ENCODE results near the gene PTPN9.
"Not testable (repeated sequence)": the region's sequence is repeated elsewhere in the genome, so short reads cannot be mapped to it uniquely, and the experiment has no call there.

The PTPN9 gene

GRCh38 chr15:75583701-75584100 is 4.6 kb upstream of the PTPN9 start:
- DNase-seq (ENCODE audit: low read depth, low spot score), result no peak

DNA sequence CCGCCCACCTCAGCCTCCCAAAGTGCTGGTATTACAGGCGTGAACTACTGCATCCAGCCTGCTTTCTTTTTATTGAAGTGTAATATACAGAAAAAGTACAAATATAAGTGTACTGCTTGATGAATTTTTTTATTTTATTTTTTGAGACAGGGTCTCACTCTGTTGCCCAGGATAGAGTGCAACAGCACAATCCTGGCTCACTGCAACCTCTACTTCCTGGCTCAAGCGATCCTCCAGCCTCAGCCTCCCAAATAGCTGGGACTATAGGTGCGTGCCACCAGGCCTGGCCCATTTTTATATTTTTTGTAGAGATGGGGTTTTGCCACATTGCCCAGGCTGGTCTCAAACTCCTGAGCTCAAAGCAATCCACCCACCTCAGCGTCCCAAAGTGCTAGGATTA is 3.8 kb upstream of the PTPN9 start:
- DNase-seq (ENCODE audit: low read depth, low spot score), result not testable (repeated sequence)

- DNase-seq (ENCODE audit: low read depth, low spot score), result no peak
These were observed 755 bp downstream of the PTPN9 start for GRCh38 chr15:75578173-75578947.

DNA sequence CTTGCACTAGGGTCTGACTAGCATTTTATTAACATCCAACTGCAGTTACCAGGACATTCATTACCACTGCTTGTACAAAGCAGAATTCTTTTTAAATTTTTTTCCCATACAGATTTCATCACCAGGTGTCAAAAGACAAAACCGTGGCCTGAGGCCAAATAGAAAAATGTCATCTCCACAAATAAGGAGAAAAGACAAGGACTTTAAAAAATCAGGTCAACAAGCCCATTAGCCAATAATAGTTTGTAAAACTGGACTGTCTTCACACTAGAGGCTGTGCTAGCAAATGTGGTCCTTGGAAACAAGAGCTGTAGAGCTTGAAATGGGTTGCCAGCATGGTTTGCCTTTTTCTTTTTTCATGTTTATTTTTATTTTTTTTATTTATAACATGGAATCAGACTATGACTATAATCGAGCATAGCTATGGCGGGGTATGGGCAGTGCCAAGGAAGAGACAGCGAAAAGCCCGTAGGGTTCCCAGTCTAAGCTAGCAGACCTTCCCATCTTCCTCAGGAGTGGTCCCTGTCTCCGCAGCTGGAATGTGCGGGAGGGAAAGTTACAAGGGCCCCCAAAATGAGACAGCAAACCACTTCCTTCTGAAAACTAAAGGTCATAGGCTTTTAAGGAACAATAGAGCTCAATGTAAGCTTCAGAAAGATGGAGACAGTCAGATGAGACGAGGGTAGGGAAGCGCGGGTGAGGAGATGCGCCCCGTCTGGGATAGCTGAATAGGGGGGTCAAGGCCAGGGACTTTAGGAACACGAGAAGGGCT is 1.5 kb downstream of the PTPN9 start:
- no peak for DNase-seq (ENCODE audit: low read depth, low spot score)

DNA sequence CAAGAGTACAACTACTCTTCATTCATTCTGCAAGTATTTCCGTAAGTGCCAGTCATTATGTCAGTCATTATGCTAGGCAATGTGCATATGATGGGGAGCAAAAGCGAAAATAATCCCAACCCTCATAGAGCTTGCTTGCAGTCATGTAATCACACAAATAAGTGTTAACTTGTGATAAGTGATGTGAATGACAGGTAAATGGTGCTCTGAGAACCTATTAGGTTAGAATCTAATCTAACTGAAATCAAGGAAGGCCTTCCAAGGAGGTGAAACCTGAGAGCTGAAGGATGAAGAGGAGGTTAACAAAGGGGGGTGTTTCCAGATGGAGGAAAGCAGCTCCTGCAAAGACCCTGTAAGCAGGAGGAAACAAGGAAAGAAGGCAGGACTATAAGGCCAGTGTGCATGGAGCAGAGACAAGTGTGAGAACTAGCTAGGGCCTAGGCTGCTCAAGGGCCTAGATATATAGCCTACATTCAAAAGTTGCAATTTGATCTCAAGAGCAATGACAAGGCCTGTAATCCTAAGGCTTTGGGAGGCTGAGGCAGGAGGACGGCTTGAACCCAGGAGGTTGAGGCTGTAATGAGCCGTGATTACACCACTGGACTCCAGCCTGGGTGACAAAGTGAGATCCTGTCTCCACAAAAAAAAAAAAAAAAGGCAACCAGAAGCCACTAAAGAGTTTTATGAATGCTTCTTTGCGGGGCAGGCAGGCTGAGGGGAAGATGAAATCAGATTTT is 5.3 kb downstream of the PTPN9 start:
- DNase-seq (ENCODE audit: low read depth, low spot score), result no peak

- no peak for DNase-seq (ENCODE audit: low read depth, low spot score)
These were observed 8.8 kb downstream of the PTPN9 start for GRCh38 chr15:75570126-75570845.

- DNase-seq (ENCODE audit: low read depth, low spot score), result no peak
These were observed 13.8 kb downstream of the PTPN9 start for GRCh38 chr15:75565062-75565970.

DNA sequence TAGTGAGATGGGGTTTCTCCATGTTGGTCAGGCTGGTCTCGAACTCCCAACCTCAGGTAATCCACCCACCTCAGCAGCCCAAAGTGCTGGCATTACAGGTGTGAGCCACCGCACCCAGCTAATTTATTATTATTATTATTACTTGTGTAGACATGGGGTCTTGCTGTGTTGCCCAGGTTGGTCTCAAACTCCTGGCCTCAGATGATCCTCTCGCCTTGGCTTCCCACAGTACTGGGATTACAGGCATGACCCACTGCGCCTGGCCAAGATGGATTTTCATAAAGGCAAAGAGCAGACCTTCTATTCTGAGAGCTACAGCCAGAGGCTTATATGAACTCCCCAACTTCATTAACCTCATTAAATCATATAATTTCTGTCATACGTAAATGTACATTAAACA is 17.2 kb downstream of the PTPN9 start:
- DNase-seq (ENCODE audit: low read depth, low spot score), result no peak

DNA sequence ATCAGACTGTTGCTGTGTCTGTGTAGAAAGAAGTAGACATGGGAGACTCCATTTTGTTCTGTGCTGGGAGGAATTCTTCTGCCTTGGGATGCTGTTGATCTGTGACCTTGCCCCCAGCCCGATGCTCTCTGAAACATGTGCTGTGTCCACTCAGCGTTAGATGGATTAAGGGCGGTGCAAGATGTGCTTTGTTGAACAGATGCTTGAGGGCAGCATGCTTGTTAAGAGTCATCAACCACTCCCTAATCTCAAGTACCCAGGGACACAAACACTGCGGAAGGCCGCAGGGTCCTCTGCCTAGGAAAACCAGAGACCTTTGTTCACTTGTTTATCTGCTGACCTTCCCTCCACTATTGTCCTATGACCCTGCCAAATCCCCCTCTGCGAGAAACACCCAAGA is 19.8 kb downstream of the PTPN9 start:
- not testable (repeated sequence) for DNase-seq (ENCODE audit: low read depth, low spot score)

GRCh38 chr15:75558955-75559354 is 20.2 kb downstream of the PTPN9 start:
- not testable (repeated sequence) for DNase-seq (ENCODE audit: low read depth, low spot score)

GRCh38 chr15:75554717-75555116 is 24.4 kb downstream of the PTPN9 start:
- no peak for DNase-seq (ENCODE audit: low read depth, low spot score)

- DNase-seq (ENCODE audit: low read depth, low spot score), result no peak
These were observed 25.5 kb downstream of the PTPN9 start for GRCh38 chr15:75553659-75554058.

- no peak for DNase-seq (ENCODE audit: low read depth, low spot score)
These were observed 28.0 kb downstream of the PTPN9 start for GRCh38 chr15:75551091-75551490.

GRCh38 chr15:75545064-75545463 is 34.1 kb downstream of the PTPN9 start:
- no peak for DNase-seq (ENCODE audit: low read depth, low spot score)

GRCh38 chr15:75544359-75544758 is 34.8 kb downstream of the PTPN9 start:
- no peak for DNase-seq (ENCODE audit: low read depth, low spot score)

- DNase-seq (ENCODE audit: low read depth, low spot score), result not testable (repeated sequence)
These were observed 36.1 kb downstream of the PTPN9 start for GRCh38 chr15:75542949-75543545.

DNA sequence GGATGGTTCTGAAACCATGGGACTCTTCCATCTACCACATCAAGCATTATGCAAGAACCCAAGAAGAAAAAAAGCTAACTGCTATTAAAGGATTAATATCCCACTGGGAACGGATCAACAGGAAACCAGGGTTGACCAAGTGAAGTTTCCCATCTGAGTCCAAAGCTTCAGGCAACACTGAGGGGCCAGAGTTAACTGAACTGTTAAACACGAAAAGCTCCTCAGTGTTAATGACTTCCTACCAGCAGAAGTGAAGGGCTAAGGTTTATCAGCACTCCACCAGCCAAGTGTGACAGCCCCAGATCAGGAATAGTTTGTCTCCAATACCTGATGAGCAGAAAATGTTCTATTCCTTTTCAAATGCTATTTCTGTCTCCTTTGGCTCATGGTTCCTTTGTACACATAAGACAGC is 36.7 kb downstream of the PTPN9 start:
- no peak for DNase-seq (ENCODE audit: low read depth, low spot score)

DNA sequence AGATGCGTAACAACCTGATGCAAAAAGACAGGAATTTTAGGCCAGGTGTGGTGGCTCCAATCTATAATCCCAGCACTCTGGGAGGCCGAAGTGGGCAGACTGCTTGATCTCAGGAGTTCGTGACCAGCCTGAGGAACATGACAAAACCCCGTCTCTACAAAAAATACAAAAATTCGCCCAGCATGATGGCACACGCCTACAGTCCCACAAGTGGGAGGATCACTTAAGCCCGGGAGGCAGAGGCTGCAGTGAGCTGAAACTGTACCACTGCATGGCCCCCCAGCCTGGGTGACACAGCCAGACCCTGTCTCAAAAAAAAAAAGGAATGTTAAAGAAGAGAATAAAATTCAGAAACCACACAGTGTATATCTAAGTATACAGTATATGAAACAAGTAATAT is 40.7 kb downstream of the PTPN9 start:
- no peak for DNase-seq (ENCODE audit: low read depth, low spot score)

DNA sequence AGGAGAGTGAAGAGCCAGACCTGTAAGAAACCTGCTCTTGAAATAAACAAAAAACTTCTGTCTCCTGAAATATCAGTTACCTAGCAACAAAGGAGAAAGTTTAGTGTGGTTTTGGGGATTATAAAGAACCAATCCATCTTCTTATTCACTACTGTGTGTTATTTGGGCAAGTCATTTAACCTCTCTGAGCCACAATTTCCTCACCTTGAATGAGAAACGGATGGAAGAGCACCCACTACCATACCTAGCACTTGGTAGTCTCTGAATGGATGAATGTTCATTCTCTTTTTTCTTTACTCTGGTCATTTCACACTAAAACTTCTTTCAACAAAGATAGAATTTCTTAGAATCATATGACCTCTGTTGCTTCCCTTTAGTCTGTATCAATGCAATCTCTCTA is 45.2 kb downstream of the PTPN9 start:
- no peak for DNase-seq (ENCODE audit: low read depth, low spot score)

All from activated CD4-positive, CD25-positive, alpha-beta regulatory T cell treated with anti-CD3 and anti-CD28 coated beads, Interleukin-2, amount 50 U/mL, for 16 hours (primary cell).